Hematopoietic multipotent progenitor cell treated with erythropoietin and hydrocortisone succinate and interleukin-3 and kit ligand, for 6 days (in vitro differentiated cells): ENCODE data around the gene KRT35.

Source experiments
- DNase-seq: peaks from one replicate; pipeline ENCODE4 v3.0.0-alpha.2; 2015

Gene KRT35

DNA sequence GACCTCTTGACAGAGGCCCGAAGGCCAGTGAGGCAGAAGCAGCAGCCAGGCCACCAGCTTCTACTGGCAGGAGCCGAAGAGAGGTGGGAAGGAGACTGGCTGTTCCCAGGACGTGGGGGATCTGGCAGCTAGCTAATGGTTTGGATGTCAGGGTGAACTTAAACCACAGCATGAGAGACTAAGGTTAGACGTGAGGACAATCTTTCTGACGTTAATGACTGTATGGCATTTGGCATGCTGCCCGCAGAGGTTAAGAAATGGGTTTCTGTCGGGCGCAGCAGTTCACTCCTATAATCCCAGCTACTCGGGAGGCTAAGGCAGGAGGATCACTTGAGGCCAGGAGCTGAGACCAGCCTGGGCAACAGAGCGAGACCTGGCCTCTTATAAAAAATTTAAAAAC is 30.8 kb upstream of the KRT35 start:
- no peak for DNase-seq

DNA sequence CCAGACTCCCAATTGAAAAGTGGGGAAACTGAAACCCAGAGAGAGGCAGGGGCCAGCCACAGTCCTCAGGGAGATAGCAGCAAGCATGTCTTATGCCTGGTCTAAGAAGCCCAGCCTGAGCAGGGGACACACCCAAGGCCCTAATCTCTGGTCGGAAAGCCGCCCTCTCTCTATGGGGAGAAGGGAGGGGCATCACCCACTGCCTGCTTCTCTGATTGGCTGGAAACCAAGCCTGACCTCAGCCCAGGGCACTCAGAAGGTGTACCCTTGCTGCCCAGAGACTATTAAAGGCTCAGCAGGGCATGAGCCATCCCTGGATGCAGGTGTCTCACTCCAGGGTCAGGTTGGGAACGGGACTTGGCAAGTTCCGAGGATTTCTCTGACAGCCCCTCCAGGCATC is 30.2 kb upstream of the KRT35 start:
- peak; percentile 94 for DNase-seq

- DNase-seq = no peak
Measured at GRCh38 chr17:41510251-41511065, 29.5 kb upstream of the KRT35 start.

- no peak for DNase-seq
Measured at GRCh38 chr17:41507315-41507880, 26.4 kb upstream of the KRT35 start.

- DNase-seq = peak; percentile 43
Measured at GRCh38 chr17:41505809-41506767, 25.1 kb upstream of the KRT35 start.

DNA sequence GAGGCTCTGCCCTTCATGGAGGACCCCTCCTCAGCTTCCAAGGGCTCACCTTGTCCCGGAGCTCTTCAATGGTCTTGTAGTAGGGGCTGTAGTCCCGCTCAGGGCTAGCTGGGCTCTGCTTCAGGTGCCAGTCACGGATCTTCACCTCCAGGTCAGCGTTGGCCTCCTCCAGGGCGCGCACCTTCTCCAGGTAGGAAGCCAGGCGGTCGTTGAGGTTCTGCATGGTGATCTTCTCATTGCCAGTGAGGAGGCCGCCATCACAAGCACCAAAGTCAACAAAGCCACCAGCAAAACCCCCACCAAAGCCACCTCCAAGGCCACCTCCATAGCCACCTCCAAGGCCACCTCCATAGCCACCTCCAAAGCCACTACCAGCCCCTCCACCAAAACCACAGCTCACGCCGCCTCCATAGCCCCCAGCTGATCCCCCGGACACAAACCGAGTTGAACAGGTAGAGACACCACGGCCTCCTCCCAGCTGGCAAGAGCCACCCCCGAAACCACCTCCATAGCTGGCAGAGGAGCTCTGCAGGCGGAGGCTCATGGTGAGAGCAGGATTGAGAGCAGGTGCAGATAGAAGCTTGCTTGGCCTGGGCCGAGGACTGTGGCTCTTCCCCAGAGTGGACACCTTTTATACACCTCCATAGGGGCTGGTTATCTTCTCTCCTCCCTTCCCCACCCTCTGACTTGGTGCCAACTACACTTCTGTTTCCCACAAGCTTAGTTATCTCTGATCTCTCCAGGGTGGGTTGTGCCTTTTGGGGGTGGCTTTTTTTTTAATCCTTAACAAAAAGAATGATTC is 24.3 kb upstream of the KRT35 start, which contains the start of gene KRT13:
KRT13 (minus strand) TSS at position 606 of the 802 bp plus-strand sequence; CDS start at position 544, 62 bp downstream.
- peak; percentile 83 for DNase-seq

DNA sequence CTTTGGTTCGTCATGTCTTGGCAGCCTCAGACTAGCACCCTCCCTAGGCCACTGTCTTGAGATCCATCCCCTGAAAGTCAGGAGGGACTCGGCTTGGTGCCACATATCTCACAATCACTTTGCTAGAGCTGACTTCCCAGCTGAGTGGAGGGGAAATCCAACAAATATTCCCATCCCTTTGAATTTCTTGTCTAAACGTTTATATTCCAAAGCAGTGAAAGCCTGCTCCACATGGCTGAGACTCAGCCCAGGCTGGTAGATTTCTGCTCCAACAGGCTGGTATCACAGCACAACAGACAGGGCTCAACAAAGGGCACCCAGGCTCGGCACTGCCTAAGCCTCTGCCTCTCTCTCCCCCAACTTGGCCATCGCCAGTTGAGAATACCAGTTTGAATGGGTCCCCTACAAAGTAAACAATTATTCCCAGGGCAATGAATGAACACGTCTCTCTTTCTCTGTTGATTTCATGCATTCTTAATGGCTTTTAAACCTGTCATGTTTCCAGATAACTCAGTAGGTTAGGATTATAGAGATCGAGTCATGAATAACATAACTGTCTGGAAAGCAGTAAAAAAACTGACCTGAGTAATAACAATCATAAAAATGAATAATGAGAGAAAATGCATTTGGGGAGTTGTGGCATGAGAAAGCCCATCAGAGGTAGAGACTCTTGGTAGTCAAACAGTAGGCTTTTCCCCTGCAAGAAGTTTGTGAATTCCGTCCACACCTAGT is 23.5 kb upstream of the KRT35 start:
- no peak for DNase-seq

DNA sequence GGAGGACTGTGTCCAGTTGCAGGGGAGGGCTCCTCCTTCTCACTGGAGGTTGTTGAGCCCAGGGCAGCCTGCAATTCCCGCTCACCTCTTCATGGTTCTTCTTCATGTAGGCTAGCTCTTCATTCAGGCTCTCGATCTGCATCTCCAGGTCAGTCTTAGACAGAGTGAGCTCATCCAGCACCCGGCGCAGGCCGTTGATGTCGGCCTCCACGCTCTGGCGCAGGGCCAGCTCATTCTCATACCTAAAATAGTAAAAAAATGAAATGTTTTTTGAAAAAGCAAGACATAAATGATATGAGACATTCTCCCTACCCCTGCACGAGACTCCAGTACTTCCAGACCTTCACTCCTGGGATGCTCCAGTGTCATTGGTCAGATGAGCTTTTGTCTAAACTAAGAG is 22.3 kb upstream of the KRT35 start:
- no peak for DNase-seq

GRCh38 chr17:41500131-41500911 is 19.4 kb upstream of the KRT35 start:
- DNase-seq = peak; percentile 83

GRCh38 chr17:41499714-41500113 is 18.8 kb upstream of the KRT35 start:
- DNase-seq = no peak

DNA sequence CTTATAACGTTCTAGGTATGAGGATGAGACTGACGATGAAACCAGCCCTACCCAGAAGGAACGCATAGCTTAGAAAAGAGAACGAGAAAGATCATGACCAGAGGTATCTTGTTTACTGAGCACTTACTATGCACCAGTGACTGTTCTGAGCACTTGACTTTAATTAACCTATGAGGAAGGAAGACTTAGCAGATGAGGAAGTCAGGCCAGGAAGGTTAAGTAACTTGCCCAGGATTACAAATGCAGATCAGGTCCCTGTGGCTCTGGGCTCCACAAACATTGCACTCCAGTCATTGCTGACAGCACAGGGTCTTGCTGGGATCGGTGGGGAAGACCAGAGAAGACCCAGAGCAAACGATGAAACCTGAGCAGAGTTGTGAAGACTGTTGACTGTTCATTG is 17.3 kb upstream of the KRT35 start:
- peak; percentile 41 for DNase-seq

DNA sequence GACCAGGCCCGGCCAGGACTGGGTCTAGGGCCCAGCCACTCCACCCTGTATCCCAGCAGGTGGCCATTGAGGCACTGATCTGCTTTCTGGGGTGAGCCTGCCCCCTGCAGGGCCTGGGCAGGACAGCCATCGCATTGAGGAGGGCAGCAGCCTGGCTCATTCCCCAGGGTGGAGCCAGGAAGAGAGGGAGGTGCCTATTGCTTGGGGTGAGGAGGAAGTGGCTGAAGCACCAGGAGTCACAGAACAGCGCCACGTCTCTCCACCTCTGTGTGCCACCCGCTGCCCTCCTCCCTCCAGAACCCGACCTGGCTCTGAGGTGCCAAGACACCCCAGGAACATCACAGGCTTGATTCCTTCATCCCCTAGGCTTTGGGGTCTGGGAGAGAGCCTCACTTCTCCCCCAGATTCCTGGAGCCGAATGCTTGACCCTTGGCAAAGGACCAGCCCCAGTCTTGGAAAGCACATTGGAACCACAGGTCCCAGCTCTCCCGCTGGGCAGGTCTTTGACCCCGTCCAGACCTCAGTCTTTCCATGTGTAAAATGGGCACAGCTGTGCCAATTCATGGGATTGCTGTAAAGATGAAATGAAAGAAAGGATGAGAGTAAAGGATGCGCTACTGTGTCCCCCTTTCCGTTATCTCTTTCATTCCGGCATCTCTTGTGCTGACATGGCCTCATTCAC is 16.0 kb upstream of the KRT35 start:
- DNase-seq = peak; percentile 94

DNA sequence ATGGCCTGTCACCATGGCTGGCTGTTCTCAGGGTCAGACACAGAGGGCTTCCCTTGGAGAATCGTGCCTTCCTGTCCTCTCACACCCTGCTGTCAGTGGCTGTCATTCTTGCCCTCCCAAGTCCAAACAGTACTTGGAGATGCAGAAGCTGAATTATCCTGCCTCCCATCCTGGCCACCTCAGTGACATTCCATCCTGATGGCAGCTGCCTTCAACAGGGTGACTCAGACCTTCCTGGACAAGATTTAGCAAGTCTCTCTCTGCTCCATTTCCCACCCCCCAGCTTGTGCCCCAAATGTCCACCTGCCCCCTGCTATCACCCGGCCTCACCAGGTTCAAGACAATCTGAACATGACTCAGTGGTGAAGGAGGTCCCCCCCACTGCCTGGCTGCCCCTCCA is 13.6 kb upstream of the KRT35 start:
- no peak for DNase-seq

DNA sequence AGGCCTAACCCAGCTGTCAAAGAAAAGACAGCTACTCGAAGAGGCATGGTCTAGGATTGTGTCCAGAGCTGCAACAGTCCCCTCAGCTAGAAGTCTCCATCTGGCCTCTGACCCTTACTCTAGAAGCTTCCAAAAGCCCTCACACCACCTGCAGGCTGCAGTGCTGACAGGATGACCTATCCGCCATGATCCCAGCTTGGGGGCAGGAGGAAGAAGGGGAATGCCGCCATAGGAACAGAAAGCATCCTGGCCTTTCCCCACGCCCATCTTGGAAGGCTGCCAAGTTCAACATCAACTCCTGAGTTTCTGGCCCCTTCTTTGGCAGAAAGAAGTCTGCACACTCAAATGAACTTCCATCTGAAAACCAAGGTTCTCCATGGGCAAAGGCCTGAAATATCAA is 11.8 kb upstream of the KRT35 start:
- DNase-seq = peak; percentile 29

DNA sequence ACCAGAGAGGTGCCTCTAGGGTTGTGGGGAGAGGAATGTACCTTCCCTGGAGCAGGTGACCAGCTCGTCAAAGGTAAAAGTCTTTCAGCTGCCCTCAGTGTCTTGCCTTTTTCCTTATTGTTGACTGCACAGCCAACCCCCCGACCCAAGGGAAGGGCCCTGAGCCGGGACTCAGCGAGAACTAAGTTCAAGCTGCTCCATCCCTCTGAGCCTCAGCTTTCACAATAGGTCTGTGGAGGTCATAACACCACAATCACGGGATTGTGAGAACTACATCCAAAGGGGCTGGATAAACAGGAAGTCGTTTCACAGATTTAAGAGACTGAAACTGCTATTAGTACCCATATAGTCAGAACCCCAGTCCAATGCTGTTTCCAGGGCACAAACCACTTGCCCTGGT is 11.4 kb upstream of the KRT35 start:
- DNase-seq = no peak

GRCh38 chr17:41491476-41491875 is 10.5 kb upstream of the KRT35 start:
- no peak for DNase-seq

GRCh38 chr17:41490000-41490990 is 9.3 kb upstream of the KRT35 start:
- DNase-seq = no peak

GRCh38 chr17:41489531-41489930 is 8.6 kb upstream of the KRT35 start, which contains the start of gene KRT36:
KRT36 (minus strand) TSS chr17:41489910; CDS start chr17:41489864, 46 bp downstream.
- no peak for DNase-seq
